Fibroblast of villous mesenchyme (primary cell): ENCODE measurements around the gene HADHA. TPM values are rescaled to one million over a fixed set of nuclear protein-coding genes. Genes with fewer than 3 reads are reported as not detected.

Experiments
- DNase-seq: peaks from one replicate; pipeline ENCODE4 v3.0.0-alpha.2; 2010; ENCODE audit warnings: low read depth
- H3K4me3 ChIP-seq: 2 replicates; pipeline ENCODE4 v1.5.1; 2011; ENCODE audit warnings: low read depth, mild to moderate bottlenecking, low read length
- CTCF ChIP-seq: IDR thresholded peaks from 2 replicates; pipeline ENCODE4 v1.5.1; 2012; ENCODE audit warnings: low read depth, mild to moderate bottlenecking, low read length; ENCODE audit not compliant: insufficient read depth
- total RNA-seq: library from RNA; depleted of rRNA; stranded (reverse); fragments of >200 nt; gene quantifications from 2 replicates; pipeline ENCODE4 v1.2.3, GENCODE V29; 2012

The HADHA gene
- total RNA-seq: 120 and 122 TPM in 2 replicates

GRCh38 chr2:26244309-26245230 is at the start of gene HADHA, which contains the start of gene HADHB:
Gene HADHA, minus strand, starts transcription at chr2:26244632. Its CDS starts 36 bp downstream, at chr2:26244596.
Gene HADHB, plus strand, starts transcription at chr2:26244939. Its CDS starts 9,316 bp downstream, at chr2:26254255.
- DNase-seq: peak; percentile 94
- peak; percentile 17 for TF ChIP-seq CTCF

GRCh38 chr2:26292646-26293045 is 48.2 kb upstream of the HADHA start:
- no peak overlapping the region for H3K4me3 ChIP-seq
- peak; percentile 65 for DNase-seq
- TF ChIP-seq CTCF: no peak

More at GRCh38 chr2:26244309-26245230, at the start of gene HADHA, which contains the start of gene HADHB:
- peak within 1 kb of the TSS; percentile 100 for H3K4me3 ChIP-seq

- DNase-seq: peak; percentile 33
- TF ChIP-seq CTCF: no peak
- H3K4me3 ChIP-seq: no peak overlapping the region
Observed at GRCh38 chr2:26290001-26290400, 45.6 kb upstream of the HADHA start.

GRCh38 chr2:26285931-26286330 is 41.5 kb upstream of the HADHA start:
- H3K4me3 ChIP-seq: no peak overlapping the region
- DNase-seq: no peak
- no peak for TF ChIP-seq CTCF

- no peak for TF ChIP-seq CTCF
- no peak overlapping the region for H3K4me3 ChIP-seq
- DNase-seq: peak; percentile 48
Observed at GRCh38 chr2:26284132-26284531, 39.7 kb upstream of the HADHA start.

GRCh38 chr2:26283606-26284005 is 39.2 kb upstream of the HADHA start:
- no peak for DNase-seq
- TF ChIP-seq CTCF: no peak
- no peak overlapping the region for H3K4me3 ChIP-seq

- no peak overlapping the region for H3K4me3 ChIP-seq
- no peak for TF ChIP-seq CTCF
- DNase-seq: no peak
Observed at GRCh38 chr2:26281226-26281625, 36.8 kb upstream of the HADHA start.
